PC-3 (cell line): ENCODE measurements around the gene AQP10. TPM values are rescaled to one million over a fixed set of nuclear protein-coding genes. Genes with fewer than 3 reads are reported as not detected.
"Not testable (repeated sequence)": the region's sequence is repeated elsewhere in the genome, so short reads cannot be mapped to it uniquely, and the experiment has no call there.

Experiments used
- ATAC-seq: fragments of 200-7000 bp; cut with Tn5 transposase; 2 replicates; pipeline ENCODE4 v1.9.1; 2020; ENCODE audit warnings: mild to moderate bottlenecking, moderate library complexity
- BruUV-seq: library from RNA; stranded (reverse); fragments of 400-500 nt; replicated peaks from 2 replicates; lab custom pipeline; 2021; lab: Mats Ljungman, UMichigan
- CTCF ChIA-PET: fragments of 300-600 bp; sonication (Branson Sonifier 250); formaldehyde crosslinking; loops from one replicate; lab custom pipeline; 2022; ENCODE audit warnings: antibody characterized with exemption; lab: Charles Lee
- POLR2A ChIA-PET: fragments of 300-600 bp; sonication (Branson Sonifier 250); formaldehyde crosslinking; loops from one replicate; lab custom pipeline; 2022; ENCODE audit warnings: antibody characterized with exemption; ENCODE audit not compliant: unreplicated experiment; lab: Charles Lee
- DNase-seq: peaks from one replicate; pipeline ENCODE4 v3.0.0-alpha.2; 2015
- H2AFZ ChIP-seq: fragments of 300-600 bp; sonication (generic); 2 replicates; pipeline ENCODE4 v1.6.0; 2016; ENCODE audit warnings: antibody characterized with exemption, low read length
- H3F3A ChIP-seq: fragments of 300-600 bp; sonication (generic); one replicate; pipeline ENCODE4 v1.6.0; 2017; ENCODE audit warnings: antibody characterized with exemption, low read length, control low read depth, mild to moderate bottlenecking; ENCODE audit not compliant: unreplicated experiment
- H3K27ac ChIP-seq: fragments of 300-600 bp; sonication (generic); 2 replicates; pipeline ENCODE4 v1.5.1; 2016; ENCODE audit warnings: mild to moderate bottlenecking, low read length
- H3K27me3 ChIP-seq: fragments of 300-600 bp; sonication (generic); 2 replicates; pipeline ENCODE4 v1.6.1; 2016; ENCODE audit warnings: low read length, mixed read lengths
- H3K36me3 ChIP-seq: fragments of 300-600 bp; sonication (generic); 2 replicates; pipeline ENCODE4 v1.6.1; 2016; ENCODE audit warnings: low read depth, mixed run types, low read length, mixed read lengths
- H3K4me1 ChIP-seq: fragments of 300-600 bp; sonication (generic); 2 replicates; pipeline ENCODE4 v1.5.1; 2016; ENCODE audit warnings: low read length; ENCODE audit not compliant: insufficient read depth
- H3K4me2 ChIP-seq: fragments of 300-600 bp; sonication (generic); 2 replicates; pipeline ENCODE4 v1.6.0; 2016; ENCODE audit warnings: low read length
- H3K4me3 ChIP-seq: fragments of 300-600 bp; sonication (generic); 2 replicates; pipeline ENCODE4 v1.5.1; 2016; ENCODE audit warnings: mild to moderate bottlenecking, low read length, mixed read lengths
- H3K79me2 ChIP-seq: fragments of 300-600 bp; sonication (generic); 2 replicates; pipeline ENCODE4 v1.6.1; 2017; ENCODE audit warnings: low read length, mixed read lengths
- H3K9ac ChIP-seq: fragments of 300-600 bp; sonication (generic); 2 replicates; pipeline ENCODE4 v1.6.0; 2016; ENCODE audit warnings: mild to moderate bottlenecking, low read length
- H3K9me2 ChIP-seq: fragments of 300-600 bp; sonication (generic); replicated peaks from 2 replicates; pipeline ENCODE4 v1.6.1; 2016; ENCODE audit warnings: mixed run types, low read length, mixed read lengths
- H3K9me3 ChIP-seq: fragments of 300-600 bp; sonication (generic); 2 replicates; pipeline ENCODE4 v1.6.1; 2016; ENCODE audit warnings: low read length, mixed read lengths
- H4K20me1 ChIP-seq: fragments of 300-600 bp; sonication (generic); 2 replicates; pipeline ENCODE4 v1.6.1; 2016; ENCODE audit warnings: low read length, mixed read lengths
- CTCF ChIP-seq: fragments of 300-600 bp; sonication (generic); conservative IDR thresholded peaks from 2 replicates; pipeline ENCODE4 v1.5.1; 2017; ENCODE audit warnings: antibody characterized with exemption, low read depth, mild to moderate bottlenecking, low read length
- EZH2 ChIP-seq: fragments of 300-600 bp; sonication (generic); IDR thresholded peaks from one replicate; pipeline ENCODE4 v1.6.1; 2017; ENCODE audit warnings: antibody characterized with exemption, mild to moderate bottlenecking, low read length; ENCODE audit not compliant: unreplicated experiment
- EZH2phosphoT487 ChIP-seq: fragments of 300-600 bp; sonication (generic); IDR thresholded peaks from 2 replicates; pipeline ENCODE4 v1.6.1; 2018; ENCODE audit warnings: mild to moderate bottlenecking, antibody characterized with exemption, low read length, borderline replicate concordance
- intact Hi-C: fragments of 100-400 bp; cut with micrococcal nuclease; formaldehyde crosslinking; loops from 2 replicates; pipeline ENCODE4 v1.9.0; 2023
- total RNA-seq: library from RNA; depleted of rRNA; stranded (reverse); fragments of >200 nt; gene quantifications from 2 replicates; pipeline ENCODE4 v1.2.3, GENCODE V29; 2014

AQP10 gene
- total RNA-seq, 1 experiment from 2014 or later: not detected

- intact Hi-C loops: no loop called here
- CTCF ChIA-PET: interaction anchor here (0.6 kb wide), 1 partner anchor 347 kb away, joined by 7 read pairs; no protein-coding TSS in a partner anchor
- no peak overlapping the region for H3K4me2 ChIP-seq
- POLR2A ChIA-PET: no interaction called here
- no TSS peak for BruUV-seq
- H3K79me2 ChIP-seq: no peaks in the 10 kb centered on the region
- no peak overlapping the region for H3K9ac ChIP-seq
- H3K27me3 ChIP-seq: no peaks in the 10 kb centered on the region
- no peak overlapping the region for H3K27ac ChIP-seq
- no peak for TF ChIP-seq CTCF
- no peak for TF ChIP-seq EZH2
- no peak for TF ChIP-seq EZH2phosphoT487
- H3K9me2 ChIP-seq: no peaks in the 10 kb centered on the region
- H2AFZ ChIP-seq: no peak overlapping the region
- H3K9me3 ChIP-seq: no peaks in the 10 kb centered on the region
- H3K4me3 ChIP-seq: no peak overlapping the region
- DNase-seq (no peak), ATAC-seq (no peak)
- no peaks in the 10 kb centered on the region for H4K20me1 ChIP-seq
- H3F3A ChIP-seq: no peaks in the 10 kb centered on the region
- 0 out of 2 replicates have a peak, but pooled peaks cover 3% of the 10 kb centered on the region for H3K4me1 ChIP-seq
- no peaks in the 10 kb centered on the region; the same call in 1 of the 2 replicates for H3K36me3 ChIP-seq
These were observed 16.5 kb downstream of the AQP10 start for GRCh38 chr1:154337253-154337894.

GRCh38 chr1:154338875-154339274 is 18.0 kb downstream of the AQP10 start:
- intact Hi-C loops: no loop called here
- DNase-seq (no peak), ATAC-seq (no peak)
- H3K4me1 ChIP-seq: 0 out of 2 replicates have a peak, but pooled peaks cover 3% of the 10 kb centered on the region
- no peaks in the 10 kb centered on the region for H3K9me2 ChIP-seq
- no peaks in the 10 kb centered on the region for H4K20me1 ChIP-seq
- H2AFZ ChIP-seq: no peak overlapping the region
- ChIA-PET POLR2A (no interaction called here), CTCF (no interaction called here)
- no peak overlapping the region for H3K27ac ChIP-seq
- TF ChIP-seq EZH2 (no peak), EZH2phosphoT487 (no peak), CTCF (no peak)
- no peak overlapping the region for H3K9ac ChIP-seq
- no peaks in the 10 kb centered on the region for H3K9me3 ChIP-seq
- no peaks in the 10 kb centered on the region for H3K27me3 ChIP-seq
- H3K79me2 ChIP-seq: no peaks in the 10 kb centered on the region
- H3K36me3 ChIP-seq: peaks cover 3% of the 10 kb centered on the region; the same call in 1 of the 2 replicates
- H3K4me3 ChIP-seq: no peak overlapping the region
- no peaks in the 10 kb centered on the region for H3F3A ChIP-seq
- H3K4me2 ChIP-seq: no peak overlapping the region
- BruUV-seq: no TSS peak

- DNase-seq, CTCF ChIA-PET, H4K20me1 ChIP-seq, H3K4me2 ChIP-seq, intact Hi-C loops, ATAC-seq, H3F3A ChIP-seq, H3K79me2 ChIP-seq, H3K9ac ChIP-seq, H3K9me3 ChIP-seq, H3K4me3 ChIP-seq, H2AFZ ChIP-seq, POLR2A ChIA-PET, BruUV-seq, H3K4me1 ChIP-seq, H3K27me3 ChIP-seq, H3K27ac ChIP-seq, H3K9me2 ChIP-seq: not testable (repeated sequence)
- peaks cover 14% of the 10 kb centered on the region for H3K36me3 ChIP-seq
These were observed 20.5 kb downstream of the AQP10 start for GRCh38 chr1:154341366-154341765.
